Skin epidermis (tissue), 12 donors: ENCODE measurements around the gene RPS5.
A peak's percentile ranks its signal among the peaks of the same experiment; 100 is the strongest.

Source experiments
- H3K27ac ChIP-seq, 21 experiments: fragments of 200-600 bp; sonication (generic) in 11 of 21; one replicate each; pipeline ENCODE4 v1.5.0; 2020; ENCODE audit warnings: mild to moderate bottlenecking in 3 of 21, inconsistent platforms in 2 of 21, moderate library complexity in 2 of 21
- H3K4me3 ChIP-seq, 7 experiments: fragments of 200-600 bp; sonication (generic) in 2 of 7; one replicate each; pipeline ENCODE4 v1.5.0; 2020; ENCODE audit warnings: inconsistent platforms in 2 of 7, mild to moderate bottlenecking in 2 of 7, moderate library complexity in 1 of 7

The RPS5 gene

DNA sequence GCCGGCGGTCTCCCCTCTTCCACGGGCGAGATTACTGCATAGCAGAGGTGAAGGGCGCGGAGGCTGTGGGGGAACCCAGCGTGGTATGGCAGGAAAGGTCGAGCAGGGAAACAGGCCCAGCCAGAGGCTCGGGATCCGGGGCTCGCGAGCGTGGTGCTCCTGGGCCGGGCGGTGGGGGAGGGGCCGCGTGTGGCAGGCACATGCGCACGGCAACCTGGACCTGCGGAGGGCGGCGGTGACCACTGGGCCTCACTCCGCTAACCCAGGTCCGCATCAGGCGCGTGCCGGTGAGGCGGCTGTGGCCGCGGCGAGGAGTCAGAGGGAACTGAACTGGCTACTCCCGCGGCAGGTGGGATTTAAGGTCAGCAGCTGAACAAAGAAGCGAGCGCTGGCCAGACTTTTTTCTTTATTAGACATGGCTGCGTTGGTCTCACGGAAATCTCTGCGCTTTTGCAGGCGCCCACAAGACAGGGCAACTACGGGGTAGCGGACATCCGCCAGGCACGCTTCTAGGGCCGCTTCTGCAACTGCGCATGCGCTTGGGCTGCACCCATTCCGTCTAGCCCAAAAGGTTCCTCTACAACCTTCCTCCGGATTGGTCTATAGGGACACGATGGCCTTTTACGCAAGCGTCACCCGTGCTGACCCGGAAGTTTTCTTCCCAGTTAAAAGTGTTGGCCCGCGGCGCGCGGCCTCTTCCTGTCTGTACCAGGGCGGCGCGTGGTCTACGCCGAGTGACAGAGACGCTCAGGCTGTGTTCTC, at the start of gene RPS5:
RPS5 (plus strand) TSS at position 694 of the 762 bp plus-strand sequence. CDS start 869 bp downstream, outside the sequence.
- peak within 1 kb of the TSS; percentile 81 to 99 (median 95) for H3K27ac ChIP-seq
- peak within 1 kb of the TSS; percentile 36 to 87 (median 77) for H3K4me3 ChIP-seq

DNA sequence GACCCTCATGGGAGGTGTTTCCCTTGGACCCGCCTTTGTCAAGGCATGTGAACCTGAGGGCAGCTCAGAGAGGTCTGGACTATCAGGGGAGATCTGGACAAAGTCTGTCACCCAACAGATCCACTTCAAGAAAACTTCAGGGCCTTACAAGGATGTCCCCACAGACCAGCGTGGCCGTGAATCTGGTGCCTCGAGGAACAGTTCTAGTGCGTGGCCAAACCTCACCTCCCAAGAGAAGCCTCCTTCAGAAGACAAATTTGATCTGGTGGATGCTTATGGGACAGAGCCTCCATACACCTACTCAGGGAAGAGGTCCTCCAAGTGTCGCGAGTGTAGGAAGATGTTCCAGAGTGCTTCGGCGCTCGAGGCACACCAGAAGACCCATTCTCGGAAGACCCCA, 48.7 kb upstream of the RPS5 start:
- no peak overlapping the region for H3K4me3 ChIP-seq
- no peak overlapping the region for H3K27ac ChIP-seq

DNA sequence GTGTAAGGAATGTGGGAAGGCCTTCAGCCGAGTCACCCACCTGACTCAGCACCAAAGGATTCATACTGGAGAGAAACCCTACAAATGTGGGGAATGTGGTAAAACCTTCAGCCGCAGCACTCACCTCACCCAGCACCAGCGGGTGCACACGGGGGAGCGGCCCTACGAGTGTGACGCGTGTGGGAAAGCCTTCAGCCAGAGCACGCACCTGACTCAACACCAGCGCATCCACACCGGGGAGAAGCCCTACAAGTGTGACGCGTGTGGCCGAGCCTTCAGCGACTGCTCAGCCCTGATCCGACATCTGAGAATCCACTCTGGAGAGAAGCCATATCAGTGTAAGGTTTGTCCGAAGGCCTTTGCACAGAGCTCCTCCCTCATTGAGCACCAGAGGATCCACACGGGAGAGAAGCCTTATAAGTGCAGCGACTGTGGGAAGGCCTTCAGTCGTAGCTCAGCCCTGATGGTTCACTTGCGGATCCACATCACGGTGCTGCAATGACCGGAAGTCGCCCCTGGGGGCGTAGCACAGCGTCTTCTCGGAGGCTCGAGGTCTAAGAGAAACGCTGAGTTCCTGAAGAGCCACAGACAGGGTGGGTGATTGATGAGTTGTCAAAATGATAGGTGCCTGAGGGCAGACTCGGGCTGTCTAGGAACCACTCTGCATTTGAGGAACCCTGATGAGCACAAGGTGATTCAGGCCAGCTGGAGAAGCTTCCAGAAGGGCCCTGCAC, 48.1 kb upstream of the RPS5 start:
- H3K27ac ChIP-seq: no peak overlapping the region
- H3K4me3 ChIP-seq: no peak overlapping the region

DNA sequence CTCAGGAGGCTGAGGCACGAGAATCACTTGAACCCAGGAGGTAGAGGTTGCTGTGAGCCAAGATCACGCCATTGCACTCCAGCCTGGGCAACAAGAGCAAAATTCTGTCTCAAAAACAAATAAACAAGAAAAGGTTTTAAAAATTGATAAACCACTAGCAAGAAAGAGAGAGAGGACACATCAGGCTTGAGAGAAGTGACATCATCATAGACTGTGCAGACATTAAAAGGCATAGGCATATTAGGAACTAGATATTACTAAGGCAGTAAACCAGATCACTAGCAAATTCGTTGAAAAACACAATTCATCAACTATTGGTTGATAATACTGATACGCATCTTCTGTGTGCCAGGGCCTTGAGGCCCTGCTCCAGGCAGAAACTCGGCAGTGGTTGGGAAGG, 41.5 kb upstream of the RPS5 start:
- Histone ChIP-seq H3K4me3 (no peak overlapping the region), H3K27ac (no peak overlapping the region)

DNA sequence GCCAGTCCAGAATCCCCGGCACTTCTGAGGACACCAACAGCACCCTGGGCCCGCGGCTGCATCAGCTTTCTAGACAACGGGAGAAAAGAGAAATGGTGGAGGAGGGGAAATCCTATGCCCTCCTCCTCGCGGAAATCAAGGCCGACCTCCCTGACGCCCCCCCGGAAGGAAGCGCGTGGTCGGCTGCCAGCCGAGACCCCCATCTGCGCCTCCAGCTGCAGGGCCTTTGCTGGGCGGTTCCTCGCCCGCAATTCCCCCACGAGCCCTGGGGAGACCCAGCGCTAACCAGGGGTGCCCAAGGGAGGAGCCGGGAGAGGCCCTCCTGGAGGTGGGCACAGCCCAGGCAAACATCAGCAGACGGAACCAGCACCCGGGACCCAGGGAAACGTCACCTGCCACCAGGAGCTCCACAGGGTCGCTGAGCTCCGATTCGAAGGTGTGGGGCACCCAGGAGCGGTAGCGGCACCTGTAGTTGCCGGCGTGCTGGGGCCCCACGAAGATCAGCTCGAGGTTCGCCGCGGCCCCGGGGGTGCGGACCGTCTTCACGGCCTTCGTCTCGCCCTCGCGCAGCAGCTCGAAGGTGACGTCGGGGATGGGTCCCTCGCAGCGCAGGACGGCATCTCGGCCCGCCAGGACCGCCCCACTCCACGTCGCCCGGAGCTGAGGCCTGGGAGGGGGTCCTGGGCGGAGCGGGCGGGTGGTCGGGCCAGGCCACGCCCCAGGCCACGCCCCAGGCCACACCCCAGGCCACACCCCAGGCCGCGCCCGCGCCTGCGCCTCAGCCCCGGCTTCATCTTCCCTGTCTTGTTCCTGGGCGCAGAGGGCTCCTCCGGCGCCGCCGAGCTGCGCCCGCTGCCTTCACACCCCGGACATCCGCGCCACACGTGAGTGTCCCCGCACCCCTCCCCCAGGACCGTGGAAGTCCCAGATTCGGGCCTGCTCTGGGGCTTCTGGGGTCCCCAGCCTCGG, 39.8 kb upstream of the RPS5 start:
- Histone ChIP-seq H3K4me3 (peak overlapping the region; percentile 52 to 78 (median 57)), H3K27ac (peak overlapping the region; percentile 8 to 84 (median 75))

DNA sequence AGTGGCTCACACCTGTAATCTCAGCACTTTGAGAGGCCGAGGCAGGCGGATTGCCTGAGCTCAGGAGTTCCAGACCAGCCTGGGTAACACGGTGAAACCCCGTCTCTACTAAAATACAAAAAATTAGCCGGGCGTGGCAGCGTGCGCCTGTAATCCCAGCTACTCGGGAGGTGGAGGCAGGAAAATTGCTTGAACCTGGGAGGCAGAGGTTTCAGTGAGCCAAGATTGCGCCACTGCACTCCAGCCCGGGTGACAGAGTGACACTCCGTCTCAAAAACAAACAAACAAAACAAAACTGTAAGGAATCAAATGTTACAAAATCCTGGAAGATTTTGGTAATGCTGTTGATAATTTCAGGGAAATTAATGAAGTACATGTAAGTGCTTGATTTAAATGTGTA, 39.0 kb upstream of the RPS5 start:
- peak overlapping the region in 12 of 21 experiments; percentile 5 to 83 (median 46) for H3K27ac ChIP-seq
- peak overlapping the region; percentile 52 to 78 (median 57) for H3K4me3 ChIP-seq

DNA sequence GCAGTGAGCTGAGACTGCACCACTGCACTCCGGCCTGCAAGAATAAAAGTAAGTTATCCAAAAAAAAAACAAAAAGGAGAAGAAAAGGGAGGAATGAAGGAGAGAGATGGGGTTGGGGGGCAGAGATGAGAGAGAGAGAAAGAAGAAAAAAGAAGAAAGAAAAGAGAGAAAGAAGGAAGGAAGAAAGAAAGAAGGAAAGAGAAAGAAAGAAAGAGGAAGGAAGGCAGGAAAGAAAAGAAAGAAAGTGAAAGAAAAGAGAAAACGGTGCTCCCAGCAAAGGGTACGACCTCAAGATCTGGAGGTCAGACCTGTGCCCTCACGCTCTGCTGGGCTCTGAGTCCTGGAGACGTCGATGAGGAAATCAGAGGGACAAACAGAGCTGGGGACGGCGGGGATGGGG, 37.5 kb upstream of the RPS5 start:
- Histone ChIP-seq H3K27ac (no peak overlapping the region), H3K4me3 (no peak overlapping the region)

DNA sequence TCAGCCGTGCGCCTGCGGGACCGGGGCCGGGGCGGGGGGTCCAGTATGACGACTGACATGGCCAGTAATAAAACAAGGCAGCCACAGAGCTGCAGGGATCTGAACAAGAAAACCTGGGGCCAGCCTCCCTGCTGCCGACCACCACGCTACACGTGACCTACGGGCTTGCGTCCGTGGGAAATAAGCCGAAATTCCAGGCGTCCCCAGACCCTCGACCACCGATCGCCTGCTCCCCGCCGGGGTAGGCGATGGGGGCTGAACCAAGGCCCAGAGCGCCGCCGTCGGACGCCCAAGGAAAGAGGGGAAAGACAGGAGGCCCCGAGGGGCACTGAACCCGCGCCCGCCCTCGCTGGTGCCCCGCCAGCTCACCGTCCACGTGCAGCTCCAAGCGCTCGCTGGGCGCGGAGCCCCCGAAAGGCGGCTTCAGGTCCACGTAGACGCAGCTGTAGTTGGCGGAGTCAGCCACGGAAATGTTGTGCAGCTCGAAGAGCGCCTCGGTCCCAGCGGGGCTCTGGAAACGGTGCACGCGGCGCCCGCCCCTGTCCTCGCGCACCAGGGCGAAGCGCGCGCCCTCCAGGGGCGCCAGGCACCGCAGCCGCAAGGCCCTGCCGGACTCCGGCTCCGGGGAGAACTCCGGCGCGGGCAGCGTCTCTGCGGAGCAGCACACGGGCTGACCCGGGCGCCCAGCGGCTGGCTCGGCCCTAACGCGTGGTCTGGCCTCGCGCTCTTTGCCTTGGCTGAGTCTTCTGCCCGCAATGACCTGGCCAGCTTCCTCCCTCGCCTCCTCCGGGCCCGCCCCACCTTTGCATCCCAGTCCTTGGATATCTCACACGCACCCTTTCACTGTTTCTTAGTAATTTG, 36.8 kb upstream of the RPS5 start:
- no peak overlapping the region for H3K4me3 ChIP-seq
- H3K27ac ChIP-seq: no peak overlapping the region

DNA sequence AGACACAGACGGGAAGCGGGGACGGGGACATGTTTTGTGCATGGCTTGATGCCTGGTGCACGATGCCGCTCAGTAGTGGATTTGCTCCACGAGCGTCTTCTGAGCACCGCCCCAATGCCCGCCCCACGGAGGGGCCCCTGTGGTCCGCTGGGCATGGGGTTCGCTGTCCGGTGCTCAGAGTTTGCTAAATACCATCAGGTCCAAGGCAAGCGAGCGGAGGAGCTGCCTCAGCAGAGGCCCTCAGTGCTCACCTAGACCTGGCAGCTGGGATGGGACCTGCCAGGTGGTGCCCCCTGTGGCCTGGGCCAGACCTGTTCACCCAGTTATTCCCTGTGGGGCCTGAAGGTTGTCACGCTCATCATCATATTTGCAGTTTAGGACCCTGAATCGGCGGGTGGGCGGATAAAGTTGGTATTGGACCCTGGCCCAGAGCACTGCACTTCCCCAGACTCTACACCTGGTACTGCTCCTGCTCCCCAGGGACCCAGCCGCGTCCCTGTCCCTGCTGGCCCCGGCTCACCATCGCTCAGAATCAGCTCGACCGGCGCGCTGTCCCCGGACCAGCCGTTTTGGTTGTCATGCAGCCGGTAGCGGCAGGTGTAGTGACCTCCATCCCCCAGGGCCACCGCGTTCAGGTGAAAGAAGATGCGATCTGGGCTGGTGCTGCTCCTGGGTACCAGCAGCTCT, 36.1 kb upstream of the RPS5 start:
- Histone ChIP-seq H3K27ac (no peak overlapping the region), H3K4me3 (no peak overlapping the region)

DNA sequence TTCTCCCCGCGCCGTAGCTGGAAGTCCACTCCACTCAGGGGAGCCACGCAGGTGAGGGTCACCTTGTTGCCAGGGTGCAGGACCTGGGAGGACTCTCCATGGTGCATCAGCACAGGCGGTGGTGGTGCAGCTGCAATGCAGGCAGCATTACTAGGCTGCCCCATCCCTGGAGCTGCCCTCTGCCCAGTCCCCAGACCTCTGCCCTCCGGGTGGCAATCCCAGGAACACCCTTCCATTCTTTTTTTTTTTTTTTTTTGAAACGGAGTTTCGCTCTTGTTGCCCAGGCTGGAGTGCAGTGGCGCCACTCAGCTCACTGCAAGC, 35.6 kb upstream of the RPS5 start:
- Histone ChIP-seq H3K4me3 (no peak overlapping the region), H3K27ac (no peak overlapping the region)

DNA sequence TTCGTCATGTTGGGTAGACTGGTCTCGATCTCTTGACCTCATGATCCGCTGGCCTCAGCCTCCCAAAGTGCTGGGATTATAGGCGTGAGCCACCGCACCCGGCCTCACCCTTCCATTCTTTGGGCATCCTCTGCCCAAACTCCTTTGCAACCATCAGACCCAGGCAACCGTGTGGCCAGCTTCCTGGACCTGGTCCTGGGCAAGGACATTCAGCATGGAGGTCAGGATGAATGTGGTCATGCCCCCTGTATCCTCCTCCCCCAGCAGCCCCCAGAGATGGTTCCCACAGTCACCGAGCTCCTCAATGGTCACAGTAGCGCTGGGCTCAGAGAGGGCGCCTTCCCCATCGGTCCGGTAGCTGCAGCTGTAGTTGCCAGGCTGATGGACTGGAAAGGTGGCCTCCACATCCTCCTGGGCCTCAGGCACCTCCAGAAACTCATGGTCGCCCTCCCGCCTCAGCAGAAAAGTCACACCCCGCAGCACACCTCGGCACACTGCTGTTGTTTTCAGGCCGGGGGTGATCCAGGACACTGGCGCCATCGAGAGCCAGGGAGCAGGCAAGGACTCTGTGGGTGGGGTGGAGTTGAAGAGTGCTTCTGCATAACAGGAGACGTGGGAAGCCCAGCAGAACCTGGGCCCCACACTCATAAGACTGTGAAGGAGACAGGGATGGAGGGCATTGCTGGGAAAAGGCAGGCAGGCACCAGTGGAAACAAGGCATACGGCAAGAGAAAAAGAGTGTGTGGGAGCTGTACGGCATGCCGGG, 34.9 kb upstream of the RPS5 start:
- H3K27ac ChIP-seq: no peak overlapping the region
- no peak overlapping the region for H3K4me3 ChIP-seq

DNA sequence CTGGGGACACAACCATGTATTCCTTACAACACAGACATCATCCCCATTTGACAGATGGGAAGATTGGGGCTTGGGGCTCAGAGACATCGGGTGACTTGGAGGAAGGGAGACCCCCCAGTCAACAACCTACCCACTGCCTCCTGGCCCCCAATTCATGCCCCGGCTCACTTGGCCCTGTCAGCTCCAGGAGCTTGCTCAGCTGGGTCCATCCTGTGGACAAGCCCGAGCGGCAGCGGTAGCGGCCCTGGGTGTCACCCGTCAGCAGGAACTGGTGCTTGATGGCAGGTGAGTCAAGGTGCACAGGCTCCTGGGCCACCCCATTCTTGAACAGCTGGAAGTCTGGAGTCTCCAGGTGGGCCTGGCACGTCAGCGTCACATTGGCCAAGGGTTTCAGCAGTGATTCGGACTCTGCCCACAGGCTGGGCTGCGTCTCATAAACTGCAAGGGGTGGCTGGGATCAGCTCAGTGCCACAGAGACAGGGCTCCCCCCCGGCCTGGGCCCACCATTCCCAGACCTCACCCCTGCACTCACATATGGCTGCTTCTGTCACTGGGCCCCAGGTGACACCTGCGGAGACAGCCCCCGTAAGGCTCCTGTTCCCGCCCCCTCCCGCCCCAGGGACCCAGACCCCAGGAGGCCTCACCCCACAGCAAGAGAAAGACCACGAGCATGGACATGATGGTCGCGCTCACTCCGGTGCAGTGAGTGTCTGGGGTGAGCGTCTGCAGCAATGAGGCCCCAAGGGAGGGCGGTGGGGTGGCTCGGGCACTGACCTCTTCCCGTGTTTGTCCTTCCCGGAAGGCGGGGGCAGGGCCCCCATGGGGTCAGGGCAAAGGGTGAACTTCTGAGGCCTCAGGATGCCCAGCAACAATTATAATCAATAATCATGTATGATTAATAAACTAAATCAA, 34.1 kb upstream of the RPS5 start, which contains the start of gene A1BG:
A1BG (minus strand) TSS at position 733 of the 912 bp plus-strand sequence; CDS start at position 678, 55 bp downstream.
- Histone ChIP-seq H3K4me3 (no peak within 1 kb of the TSS), H3K27ac (no peak within 1 kb of the TSS)

DNA sequence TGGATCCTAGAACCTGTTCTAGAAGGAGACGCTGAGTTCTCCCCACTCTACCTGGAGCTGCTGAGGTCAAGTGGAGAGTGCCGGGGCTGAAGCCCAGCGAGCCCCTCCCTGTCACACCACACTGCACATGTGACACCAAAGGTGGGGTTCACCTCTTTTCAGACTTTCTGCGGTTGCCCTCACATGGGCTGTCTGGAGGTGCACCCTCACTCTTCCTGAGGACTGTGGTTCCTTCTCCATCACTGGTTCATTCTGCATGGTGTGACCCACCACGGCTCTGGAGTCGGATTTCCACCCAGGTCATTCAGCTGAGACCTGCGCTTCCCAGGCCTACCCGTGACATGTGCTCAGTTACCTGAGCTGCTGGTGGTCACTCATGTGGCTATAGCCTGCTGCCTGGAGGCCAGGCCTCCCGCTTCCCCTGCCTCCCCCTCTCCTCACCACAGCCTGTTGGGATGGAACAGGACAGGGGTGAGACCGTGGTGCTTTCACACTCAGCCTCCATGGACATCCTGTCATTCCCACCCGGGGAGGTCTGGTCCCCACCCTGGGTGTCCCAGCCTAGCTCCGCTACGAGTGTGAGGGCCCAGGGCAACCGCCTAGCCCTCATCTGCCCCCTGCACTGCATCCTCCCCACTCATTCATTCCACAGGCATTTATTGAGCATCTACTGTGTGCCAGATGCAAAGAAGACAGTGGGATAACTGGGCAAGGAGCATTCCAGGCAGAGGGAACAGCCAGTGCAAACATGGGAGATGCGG, 33.2 kb upstream of the RPS5 start:
- Histone ChIP-seq H3K27ac (no peak overlapping the region), H3K4me3 (no peak overlapping the region)

DNA sequence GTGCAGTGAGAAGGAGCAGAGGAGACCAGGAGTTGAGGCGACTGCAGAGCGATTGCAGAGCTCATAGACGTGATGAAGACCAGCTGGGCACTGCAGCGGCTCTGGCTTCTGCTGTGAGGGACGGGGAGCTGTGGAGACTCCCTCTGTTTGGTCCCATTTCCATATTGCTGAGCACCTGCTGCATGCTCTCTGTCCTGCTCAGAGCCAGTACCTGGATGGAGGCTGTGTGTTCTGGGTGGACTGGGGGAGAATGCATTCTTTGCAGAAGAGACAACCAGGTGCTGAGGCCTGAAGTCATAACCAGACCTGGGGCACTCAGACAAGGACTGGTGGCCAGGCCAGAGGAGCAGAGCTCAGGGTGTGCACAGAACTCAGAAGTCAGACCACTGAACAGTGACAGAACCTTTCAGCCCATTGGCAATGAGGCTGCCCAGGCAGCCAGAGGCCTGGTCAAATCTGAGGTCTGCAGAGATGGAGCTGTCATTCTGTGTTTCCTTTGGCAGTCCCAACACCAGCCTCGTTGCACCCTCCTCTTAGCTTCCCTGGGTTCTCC, 32.5 kb upstream of the RPS5 start:
- Histone ChIP-seq H3K27ac (no peak overlapping the region), H3K4me3 (no peak overlapping the region)

DNA sequence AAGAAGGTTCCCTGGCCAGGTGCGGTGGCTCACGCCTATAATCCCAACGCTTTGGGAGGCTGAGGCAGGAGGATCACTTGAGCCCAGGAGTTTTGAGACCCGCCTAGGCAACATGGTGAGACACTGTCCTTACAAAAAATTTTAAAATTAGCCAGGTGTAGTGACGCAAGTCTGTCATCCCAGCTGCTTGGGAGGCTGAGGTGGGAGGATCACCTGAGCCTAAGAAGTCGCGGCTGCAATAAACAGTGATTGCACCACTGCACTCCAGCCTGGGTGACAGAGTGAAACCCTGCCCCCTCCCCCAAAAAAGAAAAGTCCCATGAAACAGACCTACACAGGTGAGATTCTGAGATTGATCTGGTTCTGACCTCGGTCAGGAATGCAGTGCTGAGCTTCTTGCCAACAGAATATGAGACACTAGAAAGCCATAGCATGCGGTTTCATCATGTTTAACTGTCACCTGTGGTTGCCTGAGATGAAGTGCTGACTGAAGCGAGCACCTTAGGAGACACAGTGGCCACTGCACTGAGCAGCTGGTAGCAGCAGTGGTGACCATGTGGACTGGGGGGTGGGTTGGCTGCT, 31.8 kb upstream of the RPS5 start:
- Histone ChIP-seq H3K4me3 (no peak overlapping the region), H3K27ac (no peak overlapping the region)
